Sigmoid colon (tissue), 7 donors: Measurements from ENCODE around the gene SDCCAG8. TPM values are rescaled to one million over a fixed set of nuclear protein-coding genes. Genes with fewer than 3 reads are reported as not detected.

Experiments used
- DNase-seq: peaks from one replicate; pipeline ENCODE4 v3.0.0-alpha.2; 2019
- H3K27ac ChIP-seq, 4 donors: fragments of 200-600 bp; sonication (generic); one replicate each; pipeline ENCODE4 v1.5.1; 2016 to 2019; ENCODE audit warnings: mild to moderate bottlenecking in 1 of 4
- H3K27me3 ChIP-seq, 3 donors: fragments of 200-600 bp; sonication (generic); one replicate each; pipeline ENCODE4 v1.5.1; 2019; ENCODE audit warnings: mild to moderate bottlenecking in 1 of 3
- H3K36me3 ChIP-seq, 4 donors: fragments of 200-600 bp; sonication (generic); one replicate each; pipeline ENCODE4 v1.5.1; 2016 to 2019
- H3K4me1 ChIP-seq, 4 donors: fragments of 200-600 bp; sonication (generic); one replicate each; pipeline ENCODE4 v1.5.1; 2017 to 2019
- H3K4me3 ChIP-seq, 4 donors: fragments of 200-600 bp; sonication (generic); one replicate each; pipeline ENCODE4 v1.5.1; 2017 to 2019; ENCODE audit warnings: mild to moderate bottlenecking in 2 of 4, moderate library complexity in 1 of 4
- H3K9me3 ChIP-seq, 4 donors: fragments of 200-600 bp in 3 of 4; sonication (generic) in 3 of 4; one replicate each; pipeline versions ENCODE4 v1.5.1 to v1.6.1; 2013 to 2019
- CTCF ChIP-seq, 4 experiments: fragments of 450-650 bp in 3 of 4; fragments of 200-600 bp in 1 of 4; IDR thresholded peaks; one replicate each; pipeline ENCODE4 v1.5.1; 2016 to 2019; ENCODE audit warnings: antibody characterized with exemption in 4 of 4, mild to moderate bottlenecking in 3 of 4, moderate library complexity in 2 of 4
- EP300 ChIP-seq, 4 donors: sonication (generic); formaldehyde crosslinking; IDR thresholded peaks; one replicate each; pipeline ENCODE4 v1.6.1; 2017; ENCODE audit warnings: antibody characterized with exemption in 4 of 4
- POLR2A ChIP-seq, 2 donors: fragments of 450-650 bp; IDR thresholded peaks; one replicate each; pipeline ENCODE4 v1.6.1; 2016; ENCODE audit warnings: antibody characterized with exemption in 2 of 2, mild to moderate bottlenecking in 2 of 2, moderate library complexity in 2 of 2
- POLR2AphosphoS5 ChIP-seq, 4 donors: sonication (generic); formaldehyde crosslinking; IDR thresholded peaks; one replicate each; pipeline ENCODE4 v1.6.1; 2017; ENCODE audit warnings: antibody characterized with exemption in 4 of 4
- WGBS, 2 donors: extraction: QIAGEN DNeasy Blood & Tissue Kit; methylation state at CpG; one replicate each; pipeline ENCODE4 v1.1.7; 2013; 5-methylcytosine and 5-hydroxymethylcytosine counted together
- intact Hi-C: fragments of 100-400 bp; cut with DNase I; formaldehyde crosslinking; loops from one replicate; pipeline ENCODE4 v1.15.1; 2023
- polyA plus RNA-seq, 3 donors: library from polyadenylated mRNA; stranded (reverse); fragments of 200-250 nt; gene quantifications; one replicate each; pipeline ENCODE4 v1.2.3, GENCODE V29; 2013
- total RNA-seq, 4 donors: library from RNA; depleted of rRNA; stranded (reverse); fragments of >200 nt; gene quantifications; one replicate each; pipeline ENCODE4 v1.1.0, GENCODE V29; 2016
- donor health status: healthy with polysubstance abuse.
- donor health status: Bipolar disorder and iron deficiency.
- donor health status: healthy.

The SDCCAG8 gene
- total and polyA plus RNA-seq, 7 donors: 15.6 to 49.7 (median 30.3) TPM

DNA sequence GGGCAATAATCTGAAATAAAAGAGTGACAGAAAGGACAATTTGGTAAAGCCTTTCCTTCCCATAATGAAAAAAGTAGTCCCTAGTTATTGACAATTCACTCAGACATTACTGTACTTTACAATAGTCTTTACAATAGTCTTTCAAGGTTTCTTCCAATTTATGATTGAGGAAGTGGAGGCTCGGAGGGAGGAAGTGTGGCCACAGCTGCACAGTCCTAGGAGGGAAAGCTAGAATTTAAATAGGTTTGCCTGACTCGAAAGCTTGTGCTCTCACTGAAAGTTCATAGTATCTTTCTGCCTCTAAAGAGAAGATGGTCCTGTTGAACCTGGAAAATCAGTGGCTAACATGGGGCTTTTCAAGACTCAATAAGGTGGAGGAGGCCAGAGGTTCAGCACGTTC lies 203.2 kb downstream of the SDCCAG8 start:
- Histone ChIP-seq H3K4me3 (no peak overlapping the region), H3K27me3 (no peaks in the 10 kb centered on the region), H3K4me1 (no peaks in the 10 kb centered on the region), H3K9me3 (no peaks in the 10 kb centered on the region), H3K36me3 (peaks cover 0 to 5% (median 0%) of the 10 kb centered on the region in 4 donors), H3K27ac (no peak overlapping the region)
- DNase-seq: no peak
- intact Hi-C loops: no loop called here
- 47 to 61% methylated on average over 3 of the region's 3 CpGs for WGBS, 2 donors
- no peak for TF ChIP-seq POLR2A (IDR thresholded peaks at IDR 0.05)
- no peak for TF ChIP-seq EP300 (IDR thresholded peaks at IDR 0.05)

- no peak for TF ChIP-seq EP300 (IDR thresholded peaks at IDR 0.05)
- TF ChIP-seq POLR2A (IDR thresholded peaks at IDR 0.05): no peak
- TF ChIP-seq POLR2AphosphoS5 (IDR thresholded peaks at IDR 0.05): no peak
- no peak for TF ChIP-seq CTCF (IDR thresholded peaks at IDR 0.05)
- Histone ChIP-seq H3K9me3 (no peaks in the 10 kb centered on the region), H3K4me1 (no peaks in the 10 kb centered on the region), H3K27ac (no peak overlapping the region), H3K27me3 (no peaks in the 10 kb centered on the region), H3K4me3 (no peak overlapping the region), H3K36me3 (peaks cover 0 to 5% (median 0%) of the 10 kb centered on the region in 4 donors)
- DNase-seq: no peak
- WGBS, 2 donors: 96 to 97% methylated on average over 4 of the region's 4 CpGs
- intact Hi-C loops: no loop called here
These were observed 205.9 kb downstream of the SDCCAG8 start for GRCh38 chr1:243461700-243462099.

GRCh38 chr1:243462929-243463697 lies 207.3 kb downstream of the SDCCAG8 start:
- H3K4me3 ChIP-seq: no peak overlapping the region
- H3K9me3 ChIP-seq: no peaks in the 10 kb centered on the region
- TF ChIP-seq POLR2AphosphoS5 (IDR thresholded peaks at IDR 0.05) (no peak), CTCF (IDR thresholded peaks at IDR 0.05) (no peak)
- no peak for DNase-seq
- intact Hi-C loops: no loop called here
- no peaks in the 10 kb centered on the region for H3K27me3 ChIP-seq
- H3K4me1 ChIP-seq: no peaks in the 10 kb centered on the region
- H3K36me3 ChIP-seq: peaks cover 0 to 5% (median 0%) of the 10 kb centered on the region in 4 donors
- H3K27ac ChIP-seq: no peak overlapping the region
- 93 to 100% methylated on average over 1 of the region's 1 CpG for WGBS, 2 donors

- intact Hi-C loops: no loop called here
- WGBS, 2 donors: 96 to 98% methylated on average over 5 of the region's 5 CpGs
- no peak overlapping the region for H3K4me3 ChIP-seq
- no peak overlapping the region for H3K27ac ChIP-seq
- H3K36me3 ChIP-seq: peaks cover 0 to 5% (median 0%) of the 10 kb centered on the region in 4 donors
- DNase-seq: no peak
- no peak for TF ChIP-seq POLR2AphosphoS5 (IDR thresholded peaks at IDR 0.05)
- no peak for TF ChIP-seq POLR2A (IDR thresholded peaks at IDR 0.05)
- no peak for TF ChIP-seq EP300 (IDR thresholded peaks at IDR 0.05)
- TF ChIP-seq CTCF (IDR thresholded peaks at IDR 0.05): no peak
- H3K27me3 ChIP-seq: no peaks in the 10 kb centered on the region
- no peaks in the 10 kb centered on the region for H3K4me1 ChIP-seq
- H3K9me3 ChIP-seq: no peaks in the 10 kb centered on the region
These were observed 209.2 kb downstream of the SDCCAG8 start for GRCh38 chr1:243465081-243465480.

DNA sequence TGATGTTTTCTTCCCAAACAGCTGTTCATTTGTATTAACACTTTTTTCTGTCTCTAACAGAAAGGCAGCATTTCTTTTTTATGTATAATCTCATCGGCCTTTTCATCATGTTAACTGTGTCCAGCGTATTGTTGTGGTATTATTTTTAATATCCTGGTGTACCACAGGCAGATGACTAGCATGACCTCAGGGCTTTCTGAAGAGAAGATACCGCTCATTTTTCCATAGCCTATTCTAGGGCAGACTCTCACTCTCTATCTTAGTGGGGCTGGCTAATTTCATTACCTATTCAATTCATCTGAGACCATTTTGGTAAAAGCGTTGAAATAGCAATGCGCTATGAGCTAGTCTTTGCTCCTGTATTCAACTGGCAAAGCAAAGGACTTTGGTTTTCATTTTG lies 209.9 kb downstream of the SDCCAG8 start:
- H3K4me1 ChIP-seq: no peaks in the 10 kb centered on the region
- H3K4me3 ChIP-seq: no peak overlapping the region
- no peaks in the 10 kb centered on the region for H3K9me3 ChIP-seq
- H3K27me3 ChIP-seq: no peaks in the 10 kb centered on the region
- no peak for DNase-seq
- no peak for TF ChIP-seq POLR2A (IDR thresholded peaks at IDR 0.05)
- no peak for TF ChIP-seq CTCF (IDR thresholded peaks at IDR 0.05)
- no peak for TF ChIP-seq EP300 (IDR thresholded peaks at IDR 0.05)
- H3K36me3 ChIP-seq: peaks cover 0 to 5% (median 0%) of the 10 kb centered on the region in 4 donors
- no peak overlapping the region for H3K27ac ChIP-seq
- intact Hi-C loops: no loop called here
- WGBS, 2 donors: 79 to 85% methylated on average over 5 of the region's 5 CpGs
